HG02870 (cell line): ENCODE results near the gene CUL9.

Experiments
- ATAC-seq: cut with Tn5 transposase; IDR thresholded peaks from one replicate; pipeline ENCODE4 v1.9.1; 2021; ENCODE audit warnings: mild to moderate bottlenecking, moderate library complexity; ENCODE audit not compliant: unreplicated experiment

CUL9 gene

DNA sequence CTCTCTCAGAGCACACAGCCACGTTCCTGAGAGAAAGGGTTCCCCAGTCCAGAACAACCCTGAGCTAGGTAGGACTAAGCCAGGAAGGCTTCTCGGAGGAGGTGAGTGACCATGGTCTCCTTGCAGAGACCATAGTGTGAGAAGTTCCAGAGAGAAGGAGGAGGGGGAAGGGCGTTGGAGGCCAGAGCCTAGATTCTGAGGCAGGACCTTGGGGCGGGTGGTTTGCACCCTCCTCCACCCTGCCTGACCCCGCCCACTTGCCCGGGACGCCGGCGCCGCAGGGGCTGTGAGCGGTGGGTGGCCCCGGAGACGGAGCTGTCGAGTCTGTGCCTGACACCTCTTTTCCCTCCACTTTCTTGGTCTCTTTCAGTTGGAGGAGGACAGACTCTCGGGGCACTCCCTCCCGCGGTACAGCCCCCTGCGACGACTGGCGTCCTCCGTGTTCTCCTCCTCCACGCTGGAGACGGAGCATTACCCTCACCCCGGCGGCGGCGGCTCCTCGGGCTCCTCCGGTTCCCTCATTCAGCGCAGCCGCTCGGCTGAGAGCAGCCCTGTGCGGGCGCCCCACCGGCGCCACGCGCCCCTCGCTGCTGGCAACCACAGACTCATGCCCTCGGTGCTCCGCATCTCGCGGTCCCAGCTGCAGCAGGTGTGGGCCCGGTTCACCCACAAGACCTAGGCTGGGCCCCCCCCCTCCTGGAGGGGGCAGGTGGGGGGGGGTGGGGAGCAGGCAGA lies 87.4 kb downstream of the CUL9 start:
- ATAC-seq, result no peak

DNA sequence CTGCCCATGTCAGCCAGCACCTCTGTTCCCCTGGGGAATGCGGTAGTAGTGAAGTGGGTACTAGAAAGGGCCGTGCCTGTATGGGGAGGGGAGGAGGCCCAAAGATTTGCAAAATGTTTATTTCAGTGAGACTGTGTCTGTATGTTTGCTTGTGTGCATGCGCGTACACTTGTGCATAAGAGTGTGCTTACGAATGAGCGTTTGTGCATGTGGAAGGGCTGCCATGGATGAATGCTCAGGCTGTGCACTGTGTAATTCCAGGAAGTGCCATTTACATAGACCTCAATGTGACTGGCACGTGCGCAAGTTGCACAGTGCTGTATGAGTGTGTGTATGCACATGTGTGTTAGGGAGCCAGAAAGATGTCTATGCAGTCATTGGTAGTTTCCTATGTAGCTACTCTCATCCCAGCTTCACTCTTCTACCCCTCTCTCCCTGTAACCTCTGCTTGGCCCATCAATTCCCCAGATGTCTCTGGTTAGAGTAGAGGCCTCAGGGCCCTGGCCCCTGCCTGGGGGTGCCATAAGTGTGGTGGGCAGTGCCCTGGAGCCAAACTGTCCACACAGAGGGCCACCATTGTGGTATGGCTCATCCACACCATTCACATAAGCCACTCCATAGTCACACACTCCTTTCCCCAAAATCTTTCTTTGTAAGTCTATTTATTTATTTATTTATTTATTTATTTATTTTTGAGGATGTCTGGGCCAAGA lies 89.3 kb downstream of the CUL9 start:
- no peak for ATAC-seq

DNA sequence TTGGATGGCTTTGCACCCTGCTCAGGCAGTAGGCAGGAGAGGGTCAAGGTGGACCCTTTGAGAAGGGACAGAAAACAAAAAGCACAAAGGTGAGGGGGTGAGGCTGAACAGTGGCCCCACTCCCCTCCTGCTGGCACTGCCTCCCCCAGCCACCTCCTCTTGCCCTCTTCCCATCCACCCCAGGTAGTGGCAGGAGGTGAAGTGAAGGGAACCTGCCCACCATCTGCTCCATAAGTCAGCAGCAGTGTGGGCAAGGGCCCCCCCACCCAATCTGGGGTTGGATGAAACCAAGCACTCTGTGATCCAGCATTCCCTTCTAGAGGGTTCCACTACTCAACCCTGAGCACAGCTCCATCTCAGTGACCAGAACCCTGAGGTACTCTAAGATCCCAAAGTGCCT lies 89.9 kb downstream of the CUL9 start:
- no peak for ATAC-seq

DNA sequence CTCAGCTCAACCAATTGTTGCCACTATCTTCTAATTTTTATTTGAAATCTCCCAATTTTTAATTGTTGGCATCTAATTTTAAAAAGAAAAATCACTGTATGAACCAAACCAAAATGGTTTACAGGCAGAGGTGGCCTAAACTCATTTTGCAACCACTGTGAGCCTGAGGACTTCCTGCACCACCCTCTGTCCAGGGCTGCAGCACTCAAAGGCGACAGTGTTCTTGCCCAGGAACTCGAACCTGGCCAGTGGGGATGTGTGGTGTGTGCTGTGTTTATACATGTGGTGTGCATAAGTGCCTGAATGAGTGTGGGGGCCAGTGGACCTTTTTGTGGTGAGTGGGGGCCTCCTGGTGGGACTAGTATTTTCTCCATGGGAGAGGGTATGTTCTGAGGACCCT lies 91.7 kb downstream of the CUL9 start:
- ATAC-seq, result no peak
